Measurements from ENCODE around the gene TOP3B. TPM values are rescaled to one million over a fixed set of nuclear protein-coding genes. Genes with fewer than 3 reads are reported as not detected.

Gene TOP3B
- total RNA-seq, 2 experiments from 2014 or later: 33.6 to 34.0 TPM

- Mint-ChIP-seq H3K27me3 (no peaks in the 10 kb centered on the region), H3K36me3 (ENCODE audit: low read depth) (peaks cover 26% of the 10 kb centered on the region), H3K9me3 (no peaks in the 10 kb centered on the region), H3K27ac (no peak overlapping the region), H3K4me1 (ENCODE audit: low read depth) (no peaks in the 10 kb centered on the region), H3K4me3 (no peak overlapping the region)
- TF ChIP-seq CTCF (IDR thresholded peaks at IDR 0.05): no peak
- intact Hi-C loops (cut with micrococcal nuclease): no loop called here
- ChIA-PET CTCF (interaction anchor here (1.1 to 1.7 kb wide), 2 partner anchors 11 to 12 kb away, joined by 3 to 8 read pairs; partner anchors contain the start of gene PPM1F), POLR2A (interaction anchor here (0.9 to 1.6 kb wide), 2 partner anchors 11 to 26 kb away, joined by 3 read pairs; no protein-coding TSS in a partner anchor)
- ATAC-seq (no peak), DNase-seq (no peak)
Observed at GRCh38 chr22:21964234-21964633, 18.4 kb downstream of the TOP3B start.

- no peaks in the 10 kb centered on the region for H3K9me3 Mint-ChIP-seq
- DNase-seq: no peak
- no peaks in the 10 kb centered on the region for H3K27me3 Mint-ChIP-seq
- ChIA-PET CTCF (interaction anchor here (1.1 kb wide), 1 partner anchor 11 kb away, joined by 3 read pairs; the partner anchor contains the start of gene PPM1F), POLR2A (no interaction called here)
- H3K4me3 Mint-ChIP-seq: no peak overlapping the region
- TF ChIP-seq CTCF (IDR thresholded peaks at IDR 0.05): no peak
- no peak for ATAC-seq
- intact Hi-C loops (cut with micrococcal nuclease): no loop called here
- no peak overlapping the region for H3K27ac Mint-ChIP-seq
- no peaks in the 10 kb centered on the region for H3K4me1 Mint-ChIP-seq (ENCODE audit: low read depth)
- H3K36me3 Mint-ChIP-seq (ENCODE audit: low read depth): peaks cover 25% of the 10 kb centered on the region
Observed at GRCh38 chr22:21963790-21964211, 18.8 kb downstream of the TOP3B start.

- ChIA-PET CTCF (interaction anchor here (1.1 kb wide), 1 partner anchor 11 kb away, joined by 3 read pairs; the partner anchor contains the start of gene PPM1F), POLR2A (no interaction called here)
- TF ChIP-seq CTCF (IDR thresholded peaks at IDR 0.05): no peak
- no peak for DNase-seq
- Mint-ChIP-seq H3K36me3 (ENCODE audit: low read depth) (peaks cover 21% of the 10 kb centered on the region), H3K4me3 (no peak overlapping the region), H3K27ac (no peak overlapping the region), H3K9me3 (no peaks in the 10 kb centered on the region), H3K27me3 (no peaks in the 10 kb centered on the region), H3K4me1 (ENCODE audit: low read depth) (no peaks in the 10 kb centered on the region)
- intact Hi-C loops (cut with micrococcal nuclease): no loop called here
- no peak for ATAC-seq
Observed at GRCh38 chr22:21963286-21963685, 19.3 kb downstream of the TOP3B start.

GRCh38 chr22:21962655-21962949 is 20.0 kb downstream of the TOP3B start:
- Mint-ChIP-seq H3K27me3 (no peaks in the 10 kb centered on the region), H3K4me3 (no peak overlapping the region), H3K4me1 (ENCODE audit: low read depth) (no peaks in the 10 kb centered on the region), H3K36me3 (ENCODE audit: low read depth) (peaks cover 19% of the 10 kb centered on the region), H3K27ac (no peak overlapping the region), H3K9me3 (no peaks in the 10 kb centered on the region)
- ChIA-PET POLR2A (no interaction called here), CTCF (interaction anchor here (1.0 to 1.1 kb wide), 3 partner anchors 8 to 10 kb away, joined by 3 to 4 read pairs (median 4); partner anchors contain the start of gene PPM1F)
- no peak for TF ChIP-seq CTCF (IDR thresholded peaks at IDR 0.05)
- intact Hi-C loops (cut with micrococcal nuclease): no loop called here
- ATAC-seq: no peak
- DNase-seq: no peak

GRCh38 chr22:21961886-21962654 is 20.5 kb downstream of the TOP3B start:
- Mint-ChIP-seq H3K36me3 (ENCODE audit: low read depth) (peaks cover 17% of the 10 kb centered on the region), H3K27ac (no peak overlapping the region), H3K4me3 (no peak overlapping the region), H3K4me1 (ENCODE audit: low read depth) (no peaks in the 10 kb centered on the region), H3K27me3 (no peaks in the 10 kb centered on the region), H3K9me3 (no peaks in the 10 kb centered on the region)
- DNase-seq (no peak), ATAC-seq (no peak)
- no peak for TF ChIP-seq CTCF (IDR thresholded peaks at IDR 0.05)
- intact Hi-C loops (cut with micrococcal nuclease): no loop called here
- ChIA-PET CTCF (interaction anchor here (1.0 to 1.1 kb wide), 3 partner anchors 9 to 10 kb away, joined by 3 to 4 read pairs (median 4); partner anchors contain the start of gene PPM1F), POLR2A (no interaction called here)
